HG03565 (cell line): ENCODE results near the gene ABCD3.
"Not testable (repeated sequence)": the region's sequence is repeated elsewhere in the genome, so short reads cannot be mapped to it uniquely, and the experiment has no call there.

Experiments used
- ATAC-seq: cut with Tn5 transposase; IDR thresholded peaks from one replicate; pipeline ENCODE4 v1.9.1; 2021; ENCODE audit warnings: mild to moderate bottlenecking, moderate library complexity; ENCODE audit not compliant: unreplicated experiment

Gene ABCD3

GRCh38 chr1:94543893-94544635 lies 125.9 kb downstream of the ABCD3 start:
- no peak for ATAC-seq

GRCh38 chr1:94544706-94545490 lies 126.7 kb downstream of the ABCD3 start:
- ATAC-seq: no peak

- ATAC-seq: no peak
Measured at GRCh38 chr1:94549706-94550105, 131.5 kb downstream of the ABCD3 start.

- no peak for ATAC-seq
Measured at GRCh38 chr1:94550396-94550795, 132.2 kb downstream of the ABCD3 start.

- ATAC-seq: no peak
Measured at GRCh38 chr1:94550800-94551241, 132.6 kb downstream of the ABCD3 start.

GRCh38 chr1:94551449-94551848 lies 133.3 kb downstream of the ABCD3 start:
- no peak for ATAC-seq

- no peak for ATAC-seq
Measured at GRCh38 chr1:94552071-94552586, 133.9 kb downstream of the ABCD3 start.

GRCh38 chr1:94553323-94553730 lies 135.1 kb downstream of the ABCD3 start:
- ATAC-seq: no peak

- no peak for ATAC-seq
Measured at GRCh38 chr1:94553931-94554330, 135.7 kb downstream of the ABCD3 start.

- no peak for ATAC-seq
Measured at GRCh38 chr1:94554580-94554979, 136.4 kb downstream of the ABCD3 start.

GRCh38 chr1:94555091-94555490 lies 136.9 kb downstream of the ABCD3 start:
- no peak for ATAC-seq

GRCh38 chr1:94559921-94560320 lies 141.7 kb downstream of the ABCD3 start:
- no peak for ATAC-seq

- no peak for ATAC-seq
Measured at GRCh38 chr1:94560333-94560732, 142.1 kb downstream of the ABCD3 start.

GRCh38 chr1:94562519-94563260 lies 144.5 kb downstream of the ABCD3 start:
- no peak for ATAC-seq

GRCh38 chr1:94565901-94566300 lies 147.7 kb downstream of the ABCD3 start:
- no peak for ATAC-seq

GRCh38 chr1:94566436-94566835 lies 148.2 kb downstream of the ABCD3 start:
- not testable (repeated sequence) for ATAC-seq

- not testable (repeated sequence) for ATAC-seq
Measured at GRCh38 chr1:94567975-94568607, 149.9 kb downstream of the ABCD3 start.
